Activated T-cell treated with anti-CD3 and anti-CD28 coated beads, Interleukin-2, amount 50 U/mL, for 4 hours (primary cell): ENCODE measurements around the gene ZDHHC19. TPM values are rescaled to one million over a fixed set of nuclear protein-coding genes. Genes with fewer than 3 reads are reported as not detected.
A peak's percentile ranks its signal among the peaks of the same experiment; 100 is the strongest.

Experiments
- ATAC-seq, 2 donors: fragments of 200-7000 bp; cut with Tn5 transposase; one replicate each; pipeline ENCODE4 v1.10.0; 2021
- DNase-seq: peaks from one replicate; pipeline ENCODE4 v3.0.0-alpha.2; 2020
- H3K27me3 Mint-ChIP-seq: one replicate; pipeline ENCODE4 v1.8.0; 2021; ENCODE audit warnings: low read depth, mixed read lengths
- H3K36me3 Mint-ChIP-seq: one replicate; pipeline ENCODE4 v1.8.0; 2022; ENCODE audit warnings: mixed read lengths; ENCODE audit not compliant: insufficient read depth
- H3K4me1 Mint-ChIP-seq: one replicate; pipeline ENCODE4 v1.8.0; 2021; ENCODE audit warnings: low read depth, mixed read lengths
- H3K4me3 Mint-ChIP-seq: one replicate; pipeline ENCODE4 v1.8.0; 2021; ENCODE audit warnings: mild to moderate bottlenecking, moderate library complexity, mixed read lengths
- H3K9me3 Mint-ChIP-seq: one replicate; pipeline ENCODE4 v1.8.0; 2021; ENCODE audit warnings: mixed read lengths
- total RNA-seq, 3 donors: library from RNA; stranded (reverse); gene quantifications; one replicate each; pipeline ENCODE4 v1.2.1, GENCODE V29; 2021

ZDHHC19 gene
- total RNA-seq, 3 donors from 2014 or later = not detected

DNA sequence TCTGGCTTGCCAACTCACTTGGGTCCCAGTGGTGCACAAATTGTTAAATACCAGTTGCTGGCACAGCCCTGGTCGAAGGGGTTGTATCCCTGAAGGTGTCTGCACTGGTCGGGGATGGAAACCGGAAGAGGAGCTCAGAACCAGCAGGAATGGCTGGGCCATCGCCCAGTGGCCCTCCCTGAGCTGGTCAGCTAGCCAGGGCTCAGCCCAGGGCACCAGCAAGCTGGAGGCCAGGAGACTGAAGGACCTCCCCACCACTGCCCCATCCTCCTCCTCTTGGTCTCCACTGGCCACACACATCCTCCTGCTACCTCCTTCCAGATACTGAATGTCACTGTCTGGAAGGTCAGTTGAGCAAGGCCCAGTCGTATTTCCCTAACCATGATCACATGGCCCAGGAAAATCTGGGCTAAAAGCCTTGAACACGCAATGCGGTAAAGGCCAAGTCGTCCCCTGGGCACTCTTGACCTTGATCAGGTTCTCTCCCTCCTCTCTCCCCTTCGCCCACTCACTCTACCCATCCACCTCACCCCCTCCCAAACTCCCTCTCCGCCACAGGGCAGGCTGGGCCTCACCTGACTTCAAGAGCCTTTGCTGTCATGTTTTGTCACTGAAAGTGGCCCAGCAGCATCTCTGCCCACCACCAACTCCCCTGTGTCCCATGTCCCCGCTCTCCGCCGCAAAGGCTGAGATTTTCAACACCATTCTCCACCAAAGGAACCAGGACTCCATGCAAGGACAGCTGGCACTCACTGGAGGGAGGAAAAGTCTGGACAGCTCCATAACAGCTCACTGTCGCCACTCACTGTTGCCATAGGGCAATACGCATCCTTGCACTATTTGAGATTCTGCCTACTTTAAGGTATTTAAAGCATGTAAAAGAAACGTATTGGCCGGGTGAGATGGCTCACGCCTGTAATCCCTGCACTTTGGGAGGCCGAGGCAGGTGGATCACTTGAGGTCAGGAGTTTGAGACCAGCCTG, 12.1 kb downstream of the ZDHHC19 start:
- Mint-ChIP-seq H3K4me3 (no peak overlapping the region), H3K36me3 (no peaks in the 10 kb centered on the region), H3K4me1 (peaks cover 18% of the 10 kb centered on the region), H3K27me3 (no peaks in the 10 kb centered on the region), H3K9me3 (no peaks in the 10 kb centered on the region)
- no peak for ATAC-seq
- no peak for DNase-seq

- Mint-ChIP-seq H3K36me3 (no peaks in the 10 kb centered on the region), H3K9me3 (no peaks in the 10 kb centered on the region), H3K4me1 (peaks cover 17% of the 10 kb centered on the region), H3K4me3 (no peak overlapping the region), H3K27me3 (no peaks in the 10 kb centered on the region)
- ATAC-seq (no peak), DNase-seq (no peak)
These were observed 13.0 kb downstream of the ZDHHC19 start for GRCh38 chr3:196198081-196198675.

- no peak overlapping the region for H3K4me3 Mint-ChIP-seq
- DNase-seq = no peak
- H3K27me3 Mint-ChIP-seq = no peaks in the 10 kb centered on the region
- ATAC-seq = no peak
- H3K9me3 Mint-ChIP-seq = no peaks in the 10 kb centered on the region
- H3K36me3 Mint-ChIP-seq = no peaks in the 10 kb centered on the region
- H3K4me1 Mint-ChIP-seq = peaks cover 24% of the 10 kb centered on the region
These were observed 13.7 kb downstream of the ZDHHC19 start for GRCh38 chr3:196197524-196197923.

DNA sequence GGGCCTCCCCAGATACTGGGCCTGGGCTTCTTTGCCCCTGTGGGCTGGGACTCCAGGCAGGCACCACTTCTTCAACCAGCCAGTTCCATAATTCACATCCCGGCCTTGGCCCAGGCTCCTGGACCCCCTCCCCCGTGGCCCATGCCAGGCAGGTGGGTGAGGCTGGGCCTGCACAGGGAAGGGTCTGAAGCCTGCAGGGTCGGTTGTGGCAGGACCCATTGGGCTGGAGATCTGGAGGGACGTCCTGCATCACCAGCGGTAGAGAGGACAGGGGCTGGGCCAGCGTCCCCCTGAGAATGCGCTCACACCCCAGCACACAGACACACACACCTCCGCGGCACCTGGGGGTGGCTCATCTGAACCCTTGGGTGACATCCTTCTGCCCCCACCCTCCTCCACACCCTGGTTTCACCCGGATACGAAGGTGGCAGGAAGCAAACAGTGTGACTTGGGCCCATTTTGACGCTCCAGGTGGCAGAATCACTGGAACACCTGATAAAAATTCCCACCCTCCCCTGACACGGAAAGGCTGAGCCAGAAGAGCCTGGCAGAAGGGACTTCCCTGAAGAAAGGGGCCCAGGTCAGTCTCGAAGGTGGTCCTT, 15.4 kb downstream of the ZDHHC19 start:
- Mint-ChIP-seq H3K4me3 (no peak overlapping the region), H3K36me3 (no peaks in the 10 kb centered on the region), H3K4me1 (peaks cover 34% of the 10 kb centered on the region), H3K27me3 (no peaks in the 10 kb centered on the region), H3K9me3 (no peaks in the 10 kb centered on the region)
- no peak for ATAC-seq
- DNase-seq = no peak

- Mint-ChIP-seq H3K27me3 (no peaks in the 10 kb centered on the region), H3K4me3 (no peak overlapping the region), H3K4me1 (peaks cover 34% of the 10 kb centered on the region), H3K9me3 (no peaks in the 10 kb centered on the region), H3K36me3 (no peaks in the 10 kb centered on the region)
- ATAC-seq = no peak
- no peak for DNase-seq
These were observed 16.7 kb downstream of the ZDHHC19 start for GRCh38 chr3:196194542-196194915.

DNA sequence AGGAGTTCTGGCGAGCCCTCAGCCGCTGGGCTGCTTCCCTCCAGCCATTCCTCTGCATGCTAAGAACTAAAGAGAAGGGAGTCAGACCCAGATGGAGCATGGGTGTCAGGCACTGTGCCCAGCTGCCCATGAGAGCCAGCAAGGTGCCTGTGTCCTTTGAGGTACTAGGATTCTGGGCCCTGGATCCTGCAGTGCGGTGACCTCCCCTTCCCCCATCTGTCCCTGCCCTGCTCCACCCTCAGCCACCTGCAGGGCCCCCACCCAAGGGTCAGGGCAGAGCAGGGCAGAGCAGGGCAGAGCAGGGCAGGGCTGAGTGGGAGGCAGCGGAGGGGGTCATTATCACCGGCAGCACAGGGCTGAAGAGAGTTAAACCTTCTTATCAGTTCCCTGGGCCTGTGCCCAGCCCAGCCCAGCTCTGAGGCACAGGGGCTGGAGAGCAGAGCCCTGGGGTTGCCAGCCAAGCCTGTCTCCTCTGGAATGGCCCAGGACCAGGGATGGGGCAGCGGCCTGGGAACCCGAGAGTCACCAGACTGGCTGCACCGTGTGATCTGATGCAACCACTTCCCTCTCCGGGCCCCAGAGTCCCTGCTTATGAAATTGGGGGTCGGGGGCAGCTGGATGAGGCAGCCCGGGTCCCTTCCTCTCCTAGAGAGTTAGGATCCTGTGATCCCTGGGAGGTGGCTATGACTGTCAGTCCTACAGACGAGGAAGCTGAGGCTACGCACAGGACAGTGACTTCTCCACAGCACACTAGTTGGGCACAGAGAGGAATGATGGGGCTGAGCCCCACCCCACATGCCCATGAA, 17.3 kb downstream of the ZDHHC19 start:
- DNase-seq (no peak), ATAC-seq (no peak)
- no peaks in the 10 kb centered on the region for H3K27me3 Mint-ChIP-seq
- H3K4me3 Mint-ChIP-seq = no peak overlapping the region
- peaks cover 34% of the 10 kb centered on the region for H3K4me1 Mint-ChIP-seq
- H3K36me3 Mint-ChIP-seq = no peaks in the 10 kb centered on the region
- H3K9me3 Mint-ChIP-seq = no peaks in the 10 kb centered on the region

DNA sequence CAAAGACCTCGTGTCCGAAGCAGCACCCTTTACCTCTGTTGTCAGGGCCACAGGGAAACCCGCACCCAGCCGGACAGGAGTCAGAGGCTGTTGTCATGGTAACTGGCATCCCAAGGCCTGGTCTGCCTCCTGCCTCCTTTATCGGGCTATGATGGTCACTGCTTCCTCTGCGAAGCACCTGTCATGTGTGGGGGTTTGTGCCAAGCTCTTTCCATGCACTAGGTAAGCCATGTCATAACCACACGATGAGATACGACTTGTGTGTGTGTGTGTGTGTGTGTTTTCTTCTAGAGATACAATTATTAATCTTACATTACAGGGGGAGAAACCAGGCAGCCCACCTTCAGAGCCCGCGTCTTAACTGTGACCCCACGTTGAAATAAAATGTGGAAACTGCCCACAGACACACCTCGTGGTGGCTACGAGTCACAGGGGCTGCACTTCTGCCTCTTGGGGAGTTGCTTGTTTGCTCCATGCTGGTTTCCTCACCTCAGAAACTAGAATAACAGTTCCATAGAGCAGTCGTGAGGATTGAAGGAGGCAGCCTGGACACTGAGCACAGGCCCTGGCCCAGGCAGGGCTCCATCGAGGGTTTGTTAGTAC, 18.0 kb downstream of the ZDHHC19 start:
- Mint-ChIP-seq H3K9me3 (no peaks in the 10 kb centered on the region), H3K36me3 (no peaks in the 10 kb centered on the region), H3K4me1 (peaks cover 34% of the 10 kb centered on the region), H3K27me3 (no peaks in the 10 kb centered on the region), H3K4me3 (no peak overlapping the region)
- DNase-seq (no peak), ATAC-seq (no peak)

DNA sequence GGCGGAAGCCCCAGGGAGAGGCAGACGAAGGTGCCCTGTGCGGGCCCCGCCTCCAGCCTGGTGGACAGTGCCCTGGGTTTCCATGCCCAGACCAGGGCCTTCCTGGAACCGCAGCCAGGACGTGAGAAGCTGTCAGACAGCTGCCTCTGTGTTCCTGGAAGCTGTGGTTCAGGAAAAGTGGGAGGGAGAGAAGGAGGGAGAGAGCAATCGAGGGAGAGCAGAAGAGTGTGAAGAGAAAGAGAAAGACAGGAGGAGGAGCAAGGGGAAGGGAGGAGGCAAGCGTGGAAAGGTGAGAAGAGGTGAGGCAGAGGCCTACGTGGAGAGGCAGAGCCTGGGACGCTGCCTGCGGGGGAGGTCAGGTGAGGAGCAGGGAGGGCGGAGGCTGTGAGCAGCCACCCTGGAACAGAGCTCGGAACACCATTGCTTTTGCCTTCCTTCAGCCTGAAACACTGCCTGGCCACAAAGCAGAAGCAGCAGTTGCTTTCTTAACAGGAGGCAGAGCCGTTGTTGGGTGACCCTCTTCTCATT, 18.6 kb downstream of the ZDHHC19 start:
- ATAC-seq (peak; percentile 8 to 24), DNase-seq (no peak)
- H3K27me3 Mint-ChIP-seq = no peaks in the 10 kb centered on the region
- peak overlapping the region; percentile 50 for H3K4me3 Mint-ChIP-seq
- H3K36me3 Mint-ChIP-seq = no peaks in the 10 kb centered on the region
- no peaks in the 10 kb centered on the region for H3K9me3 Mint-ChIP-seq
- peaks cover 34% of the 10 kb centered on the region for H3K4me1 Mint-ChIP-seq

GRCh38 chr3:196192036-196192523, 19.1 kb downstream of the ZDHHC19 start:
- DNase-seq (peak; percentile 41), ATAC-seq (peak; percentile 36 to 44)
- no peaks in the 10 kb centered on the region for H3K36me3 Mint-ChIP-seq
- peaks cover 34% of the 10 kb centered on the region for H3K4me1 Mint-ChIP-seq
- no peaks in the 10 kb centered on the region for H3K9me3 Mint-ChIP-seq
- peak overlapping the region; percentile 50 for H3K4me3 Mint-ChIP-seq
- no peaks in the 10 kb centered on the region for H3K27me3 Mint-ChIP-seq

DNA sequence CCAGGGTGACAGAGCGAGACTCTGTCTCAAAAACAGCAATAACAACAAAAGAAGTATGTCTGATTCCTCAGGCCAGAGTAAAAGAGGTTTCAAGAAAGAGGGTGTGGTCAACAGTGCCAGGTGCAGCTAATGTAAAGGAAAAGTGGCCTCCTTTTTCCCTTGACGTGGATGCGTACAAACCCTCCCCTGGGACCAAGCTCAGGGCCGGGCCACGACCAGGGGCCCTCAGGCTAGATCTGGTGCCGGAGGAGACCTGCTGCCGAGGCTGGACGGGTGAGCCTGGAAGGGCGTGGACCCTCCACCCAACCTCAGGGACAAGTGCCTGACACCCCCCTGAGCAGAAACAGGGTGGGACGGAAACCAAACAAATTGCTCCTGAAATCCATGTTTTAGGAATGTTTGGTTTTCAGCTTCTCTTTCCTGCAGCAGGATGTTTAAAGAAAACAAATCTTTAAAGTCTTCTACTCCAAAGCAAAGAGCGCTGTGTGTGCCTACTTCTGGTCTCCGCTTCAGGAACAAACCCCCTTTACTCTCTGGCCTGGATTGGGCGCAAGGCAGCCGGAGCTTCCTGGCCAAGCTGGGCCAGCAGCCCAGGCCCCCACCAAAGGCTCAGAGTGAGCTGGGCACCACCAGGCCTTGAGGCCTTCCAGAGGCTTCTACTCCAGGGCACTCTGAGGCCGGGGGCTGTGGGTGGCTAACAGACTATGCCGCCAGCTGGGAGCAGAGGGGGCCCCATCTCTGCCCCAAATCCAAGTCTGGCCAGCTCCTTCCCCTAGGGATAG, 21.4 kb downstream of the ZDHHC19 start:
- ATAC-seq = no peak
- no peak for DNase-seq
- H3K4me3 Mint-ChIP-seq = no peak overlapping the region
- H3K36me3 Mint-ChIP-seq = no peaks in the 10 kb centered on the region
- peaks cover 32% of the 10 kb centered on the region for H3K4me1 Mint-ChIP-seq
- no peaks in the 10 kb centered on the region for H3K9me3 Mint-ChIP-seq
- H3K27me3 Mint-ChIP-seq = no peaks in the 10 kb centered on the region

- peak overlapping the region; percentile 21 for H3K4me3 Mint-ChIP-seq
- H3K9me3 Mint-ChIP-seq = no peaks in the 10 kb centered on the region
- DNase-seq (no peak), ATAC-seq (no peak)
- H3K36me3 Mint-ChIP-seq = no peaks in the 10 kb centered on the region
- H3K27me3 Mint-ChIP-seq = no peaks in the 10 kb centered on the region
- peaks cover 35% of the 10 kb centered on the region for H3K4me1 Mint-ChIP-seq
These were observed 24.3 kb downstream of the ZDHHC19 start for GRCh38 chr3:196186651-196187573.

DNA sequence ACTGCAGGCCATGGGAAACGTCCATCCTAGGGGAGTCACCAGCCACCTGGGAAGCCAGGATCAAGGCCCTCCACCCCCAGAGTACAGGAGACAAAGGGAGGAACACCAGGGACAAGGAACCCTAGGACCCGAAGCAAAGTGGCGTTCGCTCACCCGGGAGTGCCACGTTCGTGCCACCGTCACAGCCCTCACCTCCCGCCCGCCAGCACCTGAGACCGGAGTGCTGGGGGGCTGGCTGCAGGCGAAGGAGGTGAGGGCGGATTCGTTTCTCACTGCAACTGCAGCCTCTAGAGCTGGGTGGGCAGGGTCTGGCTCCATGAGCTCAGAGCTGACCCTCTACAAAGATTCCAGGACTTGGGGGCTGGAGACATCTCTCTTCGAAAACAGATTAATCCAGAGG, 26.3 kb downstream of the ZDHHC19 start:
- Mint-ChIP-seq H3K4me1 (peaks cover 43% of the 10 kb centered on the region), H3K9me3 (no peaks in the 10 kb centered on the region), H3K4me3 (no peak overlapping the region), H3K27me3 (no peaks in the 10 kb centered on the region), H3K36me3 (no peaks in the 10 kb centered on the region)
- ATAC-seq (no peak), DNase-seq (no peak)
